ENCODE data around the gene SLC4A3. TPM values are rescaled to one million over a fixed set of nuclear protein-coding genes. Genes with fewer than 3 reads are reported as not detected.
"Not testable (repeated sequence)": the region's sequence is repeated elsewhere in the genome, so short reads cannot be mapped to it uniquely, and the experiment has no call there.

SLC4A3 gene
- polyA plus RNA-seq, 10 donors, result 5.6 to 11.7 (median 7.3) TPM

DNA sequence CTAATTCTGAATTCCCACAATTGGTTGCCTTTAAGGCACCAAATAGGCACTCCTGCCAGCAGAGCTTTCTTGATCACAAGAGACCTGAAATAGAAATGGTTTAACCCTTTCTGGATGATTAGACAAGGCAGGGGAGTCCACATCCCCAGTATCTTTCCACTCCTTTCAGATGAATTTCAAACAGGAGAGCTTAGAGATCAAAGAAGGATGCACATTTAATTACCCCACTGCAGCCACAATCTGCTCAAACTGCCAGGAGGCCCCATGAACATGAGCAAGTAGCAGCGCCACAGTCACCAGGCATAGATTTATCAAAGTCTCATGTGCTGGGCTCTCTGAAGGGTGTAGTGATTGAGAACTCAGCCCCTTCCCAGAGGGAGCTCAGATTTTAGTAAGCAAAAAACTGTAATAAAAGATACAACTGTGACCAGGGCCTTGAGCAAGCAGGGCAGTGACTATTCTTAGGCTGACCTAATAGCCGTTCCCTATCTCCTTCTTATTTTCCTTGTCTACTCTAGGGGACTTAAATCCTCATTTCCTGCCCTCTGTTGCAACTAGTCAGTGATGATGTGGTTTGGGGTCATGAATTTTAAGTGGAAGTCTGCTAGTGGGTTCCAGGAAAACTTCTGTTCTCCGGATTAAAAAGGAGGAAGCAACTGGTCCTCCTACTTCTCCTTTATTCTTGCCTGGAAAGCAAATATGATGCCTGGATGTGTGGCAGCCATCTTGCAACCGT is 53.7 kb downstream of the SLC4A3 start:
- no peak for DNase-seq

DNA sequence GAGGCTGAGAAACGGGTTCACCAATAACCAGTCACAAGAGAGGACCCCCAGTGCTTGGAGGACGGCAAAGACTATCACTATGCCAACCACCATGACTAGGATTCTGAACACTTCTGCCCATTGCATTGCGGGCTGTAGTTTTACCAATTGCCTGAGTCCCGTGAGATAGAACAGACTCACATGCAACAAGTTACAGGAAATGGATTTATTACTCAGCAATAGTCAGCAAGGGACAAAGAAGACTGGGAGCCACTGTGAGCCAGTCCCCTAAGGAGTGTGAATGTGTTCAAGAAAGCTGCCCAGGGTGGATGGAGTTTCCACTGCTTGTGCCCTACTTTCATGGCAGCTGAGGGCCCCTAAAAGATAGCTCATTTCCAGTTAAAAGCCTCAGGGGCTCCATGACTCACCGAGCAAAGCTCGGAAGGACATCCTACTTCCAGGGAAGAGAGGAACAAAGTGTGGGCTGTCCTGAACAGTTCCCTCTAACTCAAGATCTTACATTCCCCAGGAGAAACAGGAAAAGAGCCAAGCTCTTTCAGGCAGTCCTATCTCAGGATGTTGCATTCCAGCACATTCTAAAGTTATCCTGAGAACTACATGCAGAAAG is 54.4 kb downstream of the SLC4A3 start:
- DNase-seq, result peak in 1 of 3 donors; percentile 41

DNA sequence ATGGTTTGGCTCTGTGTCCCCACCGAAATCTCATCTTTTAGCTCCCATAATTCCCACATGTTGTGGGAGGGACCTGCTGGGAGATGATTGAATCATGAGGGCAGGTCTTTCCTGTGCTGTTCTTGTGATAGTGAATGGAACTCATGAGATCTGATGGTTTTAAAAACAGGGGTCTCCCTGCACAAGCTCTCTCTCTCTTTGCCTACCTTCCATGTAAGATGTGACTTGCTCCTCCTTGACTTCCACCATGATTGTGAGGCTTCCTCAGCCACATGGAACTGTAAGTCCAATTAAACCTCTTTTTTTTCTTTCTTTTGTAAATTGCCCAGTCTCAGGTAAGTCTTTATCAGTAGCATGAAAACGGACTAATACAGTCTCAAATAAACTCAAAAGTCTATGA is 56.0 kb downstream of the SLC4A3 start:
- DNase-seq, result not testable (repeated sequence)

DNA sequence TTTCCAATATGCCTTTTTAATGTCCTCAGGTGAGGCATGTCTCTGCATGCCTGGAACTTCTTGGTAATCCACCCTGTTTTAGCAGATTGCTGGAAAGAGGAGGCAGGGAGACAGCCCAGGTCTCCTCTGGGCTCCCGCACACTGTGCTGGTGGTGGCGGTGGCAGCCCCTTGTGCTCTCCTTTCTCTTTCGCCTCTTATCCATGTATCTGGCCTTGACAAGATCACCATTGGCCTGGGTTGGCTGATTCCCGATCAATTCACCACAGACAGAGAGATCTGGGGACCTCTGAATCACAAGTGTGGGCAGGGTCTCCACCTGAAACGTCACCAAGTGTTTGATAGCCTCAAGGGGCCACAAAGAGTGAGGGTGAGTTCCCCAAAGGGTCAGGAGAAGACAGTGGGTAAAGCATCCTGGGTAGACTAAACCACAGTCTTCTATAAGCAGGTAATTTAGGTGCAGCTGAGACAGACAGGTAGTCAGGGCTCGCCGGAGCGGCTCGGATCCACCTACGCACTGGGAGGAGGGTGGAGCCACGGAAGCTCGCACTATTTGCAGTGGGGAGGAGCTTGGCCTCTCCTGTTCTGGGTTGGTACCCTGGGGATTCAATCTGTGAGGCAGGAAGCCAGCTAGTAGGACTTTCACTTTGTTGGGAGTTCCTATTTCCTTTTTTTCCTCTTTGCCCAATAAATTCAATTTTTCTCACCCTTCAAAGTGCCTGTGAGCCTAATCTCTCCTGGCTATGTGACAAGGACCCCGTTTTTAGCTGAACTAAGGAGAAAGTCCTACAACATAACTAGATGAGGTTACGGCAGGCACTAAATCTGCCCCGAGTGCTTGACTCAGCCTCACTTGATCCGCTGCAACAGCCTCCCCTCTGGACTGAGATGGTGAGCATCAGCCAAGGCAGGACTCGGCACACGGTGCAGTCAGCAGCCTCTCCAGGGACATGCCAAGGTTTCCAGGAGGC is 57.6 kb downstream of the SLC4A3 start:
- peak in 2 of 3 donors; percentile 39 to 76 for DNase-seq

DNA sequence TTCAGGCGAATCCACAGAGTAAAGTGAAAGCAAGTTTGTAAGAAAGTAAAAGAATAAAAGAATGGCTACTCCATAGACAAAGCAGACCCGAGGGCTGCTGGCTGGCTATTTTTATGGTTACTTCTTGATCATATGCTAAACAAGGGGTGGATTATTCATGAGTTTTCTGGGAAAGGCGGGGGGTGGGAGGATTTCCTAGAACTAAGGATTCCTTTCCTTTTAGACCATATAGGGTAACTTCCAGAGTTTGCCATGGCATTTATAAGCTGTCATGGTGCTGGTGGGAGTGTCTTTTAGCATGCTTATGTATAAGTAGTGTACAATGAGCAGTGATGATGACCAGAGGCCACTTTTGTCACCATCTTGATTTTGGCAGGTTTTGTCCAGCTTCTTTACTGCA is 59.8 kb downstream of the SLC4A3 start:
- DNase-seq, result peak in 1 of 3 donors; percentile 78

DNA sequence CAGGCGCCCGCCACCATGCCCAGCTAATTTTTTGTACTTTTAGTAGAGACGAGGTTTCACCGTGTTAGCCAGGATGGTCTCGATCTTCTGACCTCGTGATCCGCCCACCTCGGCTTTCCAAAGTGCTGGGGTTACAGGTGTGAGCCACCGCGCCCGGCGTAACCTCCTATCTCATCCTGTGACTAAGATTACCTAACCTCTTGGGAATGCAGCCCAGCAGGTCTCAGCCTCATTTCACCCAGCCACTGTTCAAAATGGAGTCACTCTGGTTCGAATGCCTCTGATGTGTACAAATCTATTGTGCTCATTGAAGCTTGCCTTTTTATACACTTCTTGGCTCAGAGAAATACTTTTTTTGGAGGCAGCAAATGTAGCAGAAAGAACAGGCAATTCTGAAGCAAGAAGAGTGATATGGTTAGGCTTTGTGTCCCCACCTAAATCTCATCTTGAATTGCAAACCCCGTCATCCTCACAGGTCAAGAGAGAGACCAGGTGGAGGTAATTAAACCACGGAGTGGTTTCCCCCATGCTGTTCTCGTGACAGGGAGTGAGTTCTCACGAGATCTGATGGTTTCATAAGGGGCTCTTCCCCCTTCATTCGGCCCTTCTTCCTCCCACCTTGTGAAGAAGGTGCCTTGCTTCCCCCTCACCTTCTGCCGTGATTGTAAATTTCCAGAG is 60.6 kb downstream of the SLC4A3 start:
- DNase-seq, result no peak

DNA sequence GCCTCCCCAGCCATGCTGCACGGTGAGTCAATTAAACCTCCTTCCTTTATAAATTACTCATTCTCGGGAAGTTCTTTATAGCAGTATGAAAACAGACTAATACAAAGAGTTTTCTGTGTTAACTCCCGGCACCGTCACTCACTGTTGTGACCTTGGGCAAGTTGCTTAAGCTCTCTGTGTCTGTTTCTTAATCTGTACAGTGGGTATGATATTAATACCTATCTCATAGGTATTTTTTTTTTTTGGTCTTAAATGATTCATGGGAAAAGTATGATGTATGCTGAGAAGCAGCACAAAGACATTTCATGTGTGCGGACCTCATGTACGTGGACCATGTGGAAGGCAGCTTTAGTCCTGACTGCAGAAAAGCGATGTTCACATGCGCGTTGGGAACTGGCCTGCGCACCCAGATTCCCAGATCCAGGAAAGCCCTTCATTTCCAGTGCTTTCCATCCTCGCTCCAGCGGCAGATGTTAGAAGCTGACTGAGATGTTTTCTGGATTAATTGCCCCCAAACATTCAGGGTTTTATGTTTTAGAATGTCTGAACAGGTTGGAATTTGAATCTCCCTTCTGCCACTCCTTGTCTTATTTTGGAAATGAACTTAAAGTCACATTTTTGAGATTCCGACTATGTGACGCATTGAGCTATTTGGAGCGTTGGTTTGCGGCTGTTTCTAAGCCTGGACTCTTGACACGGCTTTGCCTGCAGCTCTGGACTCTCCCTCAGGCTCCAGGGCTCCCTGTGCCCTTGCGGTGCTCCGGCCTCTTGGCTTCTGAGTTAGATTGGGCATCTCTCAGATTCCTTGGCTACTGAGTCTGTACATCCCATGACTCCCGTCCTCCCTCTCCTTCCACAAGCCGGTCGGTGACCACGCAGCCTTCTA is 61.4 kb downstream of the SLC4A3 start:
- peak in 1 of 3 donors; percentile 85 for DNase-seq

DNA sequence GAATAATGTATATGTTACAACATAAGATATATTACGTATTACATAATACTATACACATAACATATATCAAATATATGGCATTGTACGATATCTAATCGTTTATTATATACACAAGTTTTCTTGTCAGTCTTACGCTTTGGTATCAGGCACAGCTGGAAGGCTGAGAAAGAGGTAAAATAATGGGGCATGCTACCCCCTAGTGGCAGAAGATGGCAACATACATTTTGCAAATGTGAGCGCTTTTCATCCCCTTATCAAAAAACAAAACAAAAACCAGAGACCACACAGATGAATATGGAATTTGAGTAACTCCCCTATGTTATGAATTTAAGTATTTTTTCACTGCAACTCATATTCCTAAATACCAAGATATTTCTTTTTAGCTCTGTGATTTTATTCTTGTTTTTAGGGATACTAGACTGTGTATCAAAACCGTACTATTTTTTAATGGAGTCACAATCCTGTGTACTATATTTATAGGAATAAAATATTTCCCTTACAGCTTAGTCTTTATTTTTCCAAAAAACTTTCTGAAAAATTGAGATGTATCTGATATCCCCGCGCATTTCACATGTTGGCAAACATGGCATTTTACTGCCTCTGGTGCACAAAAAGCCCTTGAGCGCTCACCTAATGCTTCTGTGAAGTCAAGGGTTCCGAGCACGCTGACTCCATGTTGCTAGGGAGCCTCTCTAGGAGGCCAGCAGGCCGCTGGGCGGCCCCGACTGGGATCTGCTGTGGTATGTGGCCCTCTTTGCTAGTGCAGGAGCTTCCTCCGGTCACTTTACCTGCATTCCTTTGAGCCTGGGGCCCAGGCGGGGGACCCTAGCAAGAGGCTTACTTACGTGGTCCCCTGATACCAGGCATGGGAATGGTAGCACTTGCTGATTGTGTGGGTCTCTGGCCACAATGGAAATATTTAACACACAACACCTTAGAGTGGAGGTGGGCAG is 62.5 kb downstream of the SLC4A3 start:
- DNase-seq, result peak; percentile 58 to 81 (median 69)

DNA sequence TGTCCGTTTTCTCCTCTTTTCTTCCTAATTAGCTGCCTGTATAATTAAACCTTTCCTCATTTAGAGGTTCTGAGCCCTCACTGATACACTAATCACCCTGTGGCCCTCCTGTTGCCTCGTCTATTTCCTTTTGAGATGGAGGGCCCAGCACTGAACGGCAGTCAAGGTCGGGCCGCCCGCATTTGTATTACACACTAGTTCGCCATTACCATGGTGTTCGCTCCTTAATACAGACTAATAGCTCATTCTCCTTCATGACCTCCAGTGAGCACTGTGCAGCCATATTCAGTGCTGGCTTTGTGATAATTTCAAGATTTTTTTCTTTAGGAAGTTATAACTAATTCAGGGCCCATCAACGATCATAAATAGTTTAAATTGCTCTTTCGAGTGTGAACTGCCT is 64.1 kb downstream of the SLC4A3 start:
- no peak for DNase-seq

Other genes with a start within 250 kb of the SLC4A3 start
- gene DNPEP, start 239.7 kb upstream of the SLC4A3 start, polyA plus RNA-seq (ENCODE audit: insufficient read length in 10 of 10), result 10 to 100 TPM; 26.4 to 45.4 (median 36.6) TPM
- 1,000 to 10,000 TPM; 1,880 to 4,907 (median 4,107) TPM for gene DES, start 209.3 kb upstream of the SLC4A3 start, polyA plus RNA-seq (ENCODE audit: insufficient read length in 10 of 10)
- gene SPEG, start 192.8 kb upstream of the SLC4A3 start, polyA plus RNA-seq (ENCODE audit: insufficient read length in 10 of 10), result 100 to 1,000 TPM in 9 of 10 donors, 10 to 100 TPM in 1; 63.9 to 179 (median 138) TPM
- 10 to 100 TPM; 21.7 to 29.9 (median 24.9) TPM for gene GMPPA, start 128.7 kb upstream of the SLC4A3 start, polyA plus RNA-seq (ENCODE audit: insufficient read length in 10 of 10)
- gene ASIC4, start 113.1 kb upstream of the SLC4A3 start, polyA plus RNA-seq (ENCODE audit: insufficient read length in 10 of 10), result under 1 TPM; 0.15 to 0.70 (median 0.34) TPM
- gene CHPF, start 83.8 kb upstream of the SLC4A3 start, polyA plus RNA-seq (ENCODE audit: insufficient read length in 10 of 10), result 10 to 100 TPM; 34.4 to 75.8 (median 44.8) TPM
- 1 to 10 TPM; 1.6 to 3.1 (median 2.3) TPM for gene TMEM198, start 83.6 kb upstream of the SLC4A3 start, polyA plus RNA-seq (ENCODE audit: insufficient read length in 10 of 10)
- 100 to 1,000 TPM in 9 of 10 donors, 10 to 100 TPM in 1; 94.0 to 139 (median 117) TPM for gene OBSL1, start 56.1 kb upstream of the SLC4A3 start, polyA plus RNA-seq (ENCODE audit: insufficient read length in 10 of 10)
- gene INHA, start 55.3 kb upstream of the SLC4A3 start, polyA plus RNA-seq (ENCODE audit: insufficient read length in 10 of 10), result 1 to 10 TPM in 2 of 10 donors, under 1 TPM in 8; 0.16 to 1.5 (median 0.57) TPM
- gene STK11IP, start 29.8 kb upstream of the SLC4A3 start, polyA plus RNA-seq (ENCODE audit: insufficient read length in 10 of 10), result 10 to 100 TPM in 9 of 10 donors, 1 to 10 TPM in 1; 9.4 to 26.5 (median 14.4) TPM